H9 (cell line): ENCODE data around the gene PIP4P1. TPM values are rescaled to one million over a fixed set of nuclear protein-coding genes. Genes with fewer than 3 reads are reported as not detected.
"Not testable (repeated sequence)": the region's sequence is repeated elsewhere in the genome, so short reads cannot be mapped to it uniquely, and the experiment has no call there.

Experiments used
- DNase-seq: peaks from one replicate; pipeline ENCODE4 v3.0.0-alpha.2; 2017
- H2AFZ ChIP-seq: one replicate; pipeline ENCODE4 v1.6.1; 2013; ENCODE audit warnings: mild to moderate bottlenecking, low read length, control low read depth, moderate library complexity
- H2AK5ac ChIP-seq: 2 replicates; pipeline ENCODE4 v1.6.1; 2013; ENCODE audit warnings: low read length, control low read depth, mixed read lengths; ENCODE audit not compliant: insufficient read length
- H2BK120ac ChIP-seq: one replicate; pipeline ENCODE4 v1.6.1; 2013; ENCODE audit warnings: low read depth, mild to moderate bottlenecking, low read length, control low read depth, inconsistent platforms; ENCODE audit not compliant: poor library complexity, severe bottlenecking
- H2BK12ac ChIP-seq: 2 replicates; pipeline ENCODE4 v1.6.1; 2013; ENCODE audit warnings: low read length, control low read depth, mixed read lengths, low read depth; ENCODE audit not compliant: insufficient read length
- H2BK15ac ChIP-seq: 2 replicates; pipeline ENCODE4 v1.6.1; 2013; ENCODE audit warnings: low read depth, low read length, control low read depth
- H2BK20ac ChIP-seq: one replicate; pipeline ENCODE4 v1.6.1; 2013; ENCODE audit warnings: low read depth, mild to moderate bottlenecking, low read length, control low read depth, inconsistent platforms; ENCODE audit not compliant: poor library complexity, severe bottlenecking
- H2BK5ac ChIP-seq: 2 replicates; pipeline ENCODE4 v1.6.1; 2013; ENCODE audit warnings: low read length, control low read depth, mixed read lengths; ENCODE audit not compliant: insufficient read length
- H3K14ac ChIP-seq: 2 replicates; pipeline ENCODE4 v1.6.1; 2013; ENCODE audit warnings: low read length, control low read depth; ENCODE audit not compliant: insufficient read depth
- H3K18ac ChIP-seq: 2 replicates; pipeline ENCODE4 v1.6.1; 2013; ENCODE audit warnings: low read depth, mild to moderate bottlenecking, mixed read lengths, low read length, control low read depth; ENCODE audit not compliant: insufficient read length
- H3K23ac ChIP-seq: 2 replicates; pipeline ENCODE4 v1.6.1; 2013; ENCODE audit warnings: low read length, control low read depth, mixed read lengths, low read depth; ENCODE audit not compliant: insufficient read length
- H3K23me2 ChIP-seq: 2 replicates; pipeline ENCODE4 v1.6.1; 2013; ENCODE audit warnings: low read depth, mild to moderate bottlenecking, mixed read lengths, low read length, control low read depth; ENCODE audit not compliant: insufficient read length, poor library complexity, severe bottlenecking
- H3K27ac ChIP-seq: 2 replicates; pipeline ENCODE4 v1.5.1; 2013; ENCODE audit warnings: low read length, control low read depth, mixed read lengths, low read depth; ENCODE audit not compliant: insufficient read length
- H3K27me3 ChIP-seq: 2 replicates; pipeline ENCODE4 v1.6.1; 2013; ENCODE audit warnings: low read length, control low read depth, inconsistent platforms; ENCODE audit not compliant: insufficient read depth
- H3K4ac ChIP-seq: 2 replicates; pipeline ENCODE4 v1.6.1; 2013; ENCODE audit warnings: low read depth, mild to moderate bottlenecking, control low read depth, inconsistent platforms, low read length, moderate library complexity
- H3K4me1 ChIP-seq: 2 replicates; pipeline ENCODE4 v1.6.1; 2013; ENCODE audit warnings: low read length, control low read depth, inconsistent platforms; ENCODE audit not compliant: insufficient read depth
- H3K4me2 ChIP-seq: 2 replicates; pipeline ENCODE4 v1.6.1; 2013; ENCODE audit warnings: low read length, control low read depth, mixed read lengths; ENCODE audit not compliant: insufficient read length, insufficient read depth
- H3K56ac ChIP-seq: 2 replicates; pipeline ENCODE4 v1.6.1; 2013; ENCODE audit warnings: low read depth, mild to moderate bottlenecking, mixed read lengths, low read length, control low read depth; ENCODE audit not compliant: insufficient read length
- H3K79me1 ChIP-seq: 2 replicates; pipeline ENCODE4 v1.6.1; 2013; ENCODE audit warnings: low read depth, mild to moderate bottlenecking, moderate library complexity, low read length, control low read depth, inconsistent platforms; ENCODE audit not compliant: insufficient read depth, poor library complexity, severe bottlenecking
- H3K79me2 ChIP-seq: 2 replicates; pipeline ENCODE4 v1.6.1; 2013; ENCODE audit warnings: low read length, control low read depth, inconsistent platforms; ENCODE audit not compliant: insufficient read depth
- H3K9ac ChIP-seq: 2 replicates; pipeline ENCODE4 v1.6.1; 2013; ENCODE audit warnings: low read length, control low read depth, mixed read lengths; ENCODE audit not compliant: insufficient read length; ENCODE audit errors: extremely low read depth
- H3K9me3 ChIP-seq: one replicate; pipeline ENCODE4 v1.6.1; 2013; ENCODE audit warnings: low read depth, low read length, inconsistent platforms; ENCODE audit not compliant: control insufficient read depth
- H3T11ph ChIP-seq: one replicate; pipeline ENCODE4 v1.6.1; 2013; ENCODE audit warnings: mild to moderate bottlenecking, low read length, control low read depth, inconsistent platforms
- H4K20me1 ChIP-seq: one replicate; pipeline ENCODE4 v1.6.1; 2013; ENCODE audit not compliant: control insufficient read depth, insufficient read length, insufficient read depth
- H4K5ac ChIP-seq: 2 replicates; pipeline ENCODE4 v1.6.1; 2013; ENCODE audit warnings: low read depth, mild to moderate bottlenecking, mixed read lengths, low read length, control low read depth; ENCODE audit not compliant: insufficient read length
- H4K8ac ChIP-seq: replicated peaks from 2 replicates; pipeline ENCODE4 v1.6.1; 2013; ENCODE audit warnings: low read length, control low read depth, mixed read lengths, low read depth; ENCODE audit not compliant: insufficient read length
- H4K91ac ChIP-seq: 2 replicates; pipeline ENCODE4 v1.6.1; 2013; ENCODE audit warnings: low read depth, mild to moderate bottlenecking, moderate library complexity, mixed read lengths, low read length, control low read depth; ENCODE audit not compliant: insufficient read length
- H3K27ac Mint-ChIP-seq, 3 experiments: 2 replicates in 2 of 3; 3 replicates in 1 of 3; pipeline ENCODE4 v1.8.0; 2020 to 2021; ENCODE audit warnings: mixed read lengths in 3 of 3, mild to moderate bottlenecking in 1 of 3, moderate library complexity in 1 of 3
- H3K27me3 Mint-ChIP-seq: 2 replicates; pipeline ENCODE4 v1.8.0; 2021; ENCODE audit warnings: low read depth, mild to moderate bottlenecking, moderate library complexity, mixed read lengths
- H3K36me3 Mint-ChIP-seq, 3 experiments: 2 replicates in 2 of 3; 3 replicates in 1 of 3; pipeline ENCODE4 v1.8.0; 2020 to 2021; ENCODE audit warnings: low read depth in 3 of 3, mixed read lengths in 3 of 3; ENCODE audit not compliant: insufficient read depth in 1 of 3
- H3K4me1 Mint-ChIP-seq, 2 experiments: 2 replicates each; pipeline ENCODE4 v1.8.0; 2020; ENCODE audit warnings: mixed read lengths in 2 of 2
- H3K4me3 Mint-ChIP-seq, 2 experiments: 2 replicates in 1 of 2; 3 replicates in 1 of 2; pipeline ENCODE4 v1.8.0; 2020 to 2021; ENCODE audit warnings: mild to moderate bottlenecking in 2 of 2, mixed read lengths in 2 of 2, moderate library complexity in 1 of 2
- H3K9me3 Mint-ChIP-seq, 2 experiments: 2 replicates in 1 of 2; 3 replicates in 1 of 2; pipeline ENCODE4 v1.8.0; 2020; ENCODE audit warnings: mild to moderate bottlenecking in 2 of 2, mixed read lengths in 2 of 2, moderate library complexity in 1 of 2
- WGBS: extraction: QIAGEN DNeasy Blood & Tissue Kit; methylation state at CpG from one replicate; pipeline ENCODE4 v1.1.7; 2013; ENCODE audit warnings: missing lambda C conversion rate, low lambda C conversion rate, mixed read lengths; ENCODE audit not compliant: insufficient read length; ENCODE audit errors: extremely low coverage; 5-methylcytosine and 5-hydroxymethylcytosine counted together
- total RNA-seq: library from RNA; stranded (reverse); gene quantifications from 2 replicates; pipeline ENCODE4 v1.2.1, GENCODE V29; 2021
- TF ChIP-seq, protein P1 (sequence below): fragments of 200-600 bp; sonication (generic); conservative IDR thresholded peaks from 3 replicates; pipeline ENCODE4 v1.8.0; 2021; ENCODE audit warnings: antibody characterized with exemption, mild to moderate bottlenecking

PIP4P1 gene
- total RNA-seq, 1 experiment from 2014 or later, result 41.6 TPM

DNA sequence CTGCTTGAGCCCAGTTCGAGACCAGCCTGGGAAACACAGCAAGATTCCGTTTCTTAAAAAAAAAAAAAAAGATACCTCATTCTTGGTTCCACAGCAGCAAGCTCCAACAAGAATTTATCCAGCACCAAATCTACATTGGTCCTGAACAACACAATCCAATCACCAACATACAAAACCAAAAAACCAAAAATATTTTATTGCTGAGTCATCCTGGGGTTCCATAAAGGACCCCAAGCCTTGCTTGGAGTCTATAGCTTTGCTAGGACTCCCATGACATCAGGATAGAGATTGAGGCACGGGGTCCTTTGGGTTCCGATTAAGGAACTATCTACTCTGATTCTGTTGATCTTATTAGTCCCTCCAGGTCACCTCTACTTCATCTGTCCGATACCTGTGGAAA, 14.3 kb downstream of the PIP4P1 start:
- TF ChIP-seq, protein P1, sequence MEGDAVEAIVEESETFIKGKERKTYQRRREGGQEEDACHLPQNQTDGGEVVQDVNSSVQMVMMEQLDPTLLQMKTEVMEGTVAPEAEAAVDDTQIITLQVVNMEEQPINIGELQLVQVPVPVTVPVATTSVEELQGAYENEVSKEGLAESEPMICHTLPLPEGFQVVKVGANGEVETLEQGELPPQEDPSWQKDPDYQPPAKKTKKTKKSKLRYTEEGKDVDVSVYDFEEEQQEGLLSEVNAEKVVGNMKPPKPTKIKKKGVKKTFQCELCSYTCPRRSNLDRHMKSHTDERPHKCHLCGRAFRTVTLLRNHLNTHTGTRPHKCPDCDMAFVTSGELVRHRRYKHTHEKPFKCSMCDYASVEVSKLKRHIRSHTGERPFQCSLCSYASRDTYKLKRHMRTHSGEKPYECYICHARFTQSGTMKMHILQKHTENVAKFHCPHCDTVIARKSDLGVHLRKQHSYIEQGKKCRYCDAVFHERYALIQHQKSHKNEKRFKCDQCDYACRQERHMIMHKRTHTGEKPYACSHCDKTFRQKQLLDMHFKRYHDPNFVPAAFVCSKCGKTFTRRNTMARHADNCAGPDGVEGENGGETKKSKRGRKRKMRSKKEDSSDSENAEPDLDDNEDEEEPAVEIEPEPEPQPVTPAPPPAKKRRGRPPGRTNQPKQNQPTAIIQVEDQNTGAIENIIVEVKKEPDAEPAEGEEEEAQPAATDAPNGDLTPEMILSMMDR, result no peak
- H3K4me2 ChIP-seq, result no peak overlapping the region
- H3K4me1 ChIP-seq, result no peaks in the 10 kb centered on the region
- no peaks in the 10 kb centered on the region for H3K9me3 ChIP-seq
- no peak overlapping the region for H2BK15ac ChIP-seq
- H3K27me3 ChIP-seq, result no peaks in the 10 kb centered on the region
- no peak overlapping the region for H3K18ac ChIP-seq
- H2BK120ac ChIP-seq, result no peak overlapping the region
- peaks cover 15 to 52% (median 46%) of the 10 kb centered on the region in 3 experiments for H3K36me3 Mint-ChIP-seq
- H3K79me2 ChIP-seq, result no peaks in the 10 kb centered on the region
- H3K4ac ChIP-seq, result no peak overlapping the region
- H2BK5ac ChIP-seq, result no peak overlapping the region
- no peak overlapping the region for H3K4me3 Mint-ChIP-seq
- H3K79me1 ChIP-seq, result no peaks in the 10 kb centered on the region
- DNase-seq, result no peak
- no peak overlapping the region for H3K14ac ChIP-seq
- H4K5ac ChIP-seq, result no peak overlapping the region
- no peak overlapping the region for H4K8ac ChIP-seq
- H4K91ac ChIP-seq, result no peak overlapping the region
- H3K27ac ChIP-seq, result no peak overlapping the region
- H3K9ac ChIP-seq, result no peak overlapping the region
- H3K27me3 Mint-ChIP-seq, result no peaks in the 10 kb centered on the region
- H3K23ac ChIP-seq, result no peak overlapping the region
- H3K56ac ChIP-seq, result no peak overlapping the region
- H3K4me1 Mint-ChIP-seq, result no peaks in the 10 kb centered on the region
- no peak overlapping the region for H3T11ph ChIP-seq
- no peak overlapping the region for H2BK20ac ChIP-seq
- H2BK12ac ChIP-seq, result no peak overlapping the region
- H3K27ac Mint-ChIP-seq, result peak overlapping the region in 2 of 3 experiments; percentile 6 to 62; a peak in 2 of 7 replicates
- peaks cover 0 to 4% of the 10 kb centered on the region in 2 experiments; a peak in 2 of 5 replicates for H3K9me3 Mint-ChIP-seq
- no peak overlapping the region for H2AFZ ChIP-seq
- H4K20me1 ChIP-seq, result no peaks in the 10 kb centered on the region
- H2AK5ac ChIP-seq, result no peak overlapping the region
- no peaks in the 10 kb centered on the region for H3K23me2 ChIP-seq
- no CpG with 5 or more reads among the region's 5 CpGs for WGBS

GRCh38 chr14:20443650-20444049, 17.6 kb downstream of the PIP4P1 start:
- H3K23me2 ChIP-seq, H4K20me1 ChIP-seq, H3K18ac ChIP-seq, H2BK12ac ChIP-seq, H3K79me1 ChIP-seq, H3K4ac ChIP-seq, H3K4me1 ChIP-seq, H3K9me3 ChIP-seq, H4K8ac ChIP-seq, H3K79me2 ChIP-seq, H3K23ac ChIP-seq, H2BK20ac ChIP-seq, H3K4me1 Mint-ChIP-seq, H2AK5ac ChIP-seq, H4K5ac ChIP-seq, H3K4me2 ChIP-seq, H3K27me3 ChIP-seq, H3K56ac ChIP-seq, H3K27ac Mint-ChIP-seq, H3K4me3 Mint-ChIP-seq, H4K91ac ChIP-seq, H2BK5ac ChIP-seq, H3K27me3 Mint-ChIP-seq, H3K14ac ChIP-seq, H3K27ac ChIP-seq, H2BK120ac ChIP-seq, DNase-seq, H2BK15ac ChIP-seq, H3K9ac ChIP-seq, H2AFZ ChIP-seq, H3K9me3 Mint-ChIP-seq, H3T11ph ChIP-seq: not testable (repeated sequence)
- H3K36me3 Mint-ChIP-seq, result peaks cover 6 to 27% (median 25%) of the 10 kb centered on the region in 3 experiments; a peak in 6 of 7 replicates
- WGBS, result no CpG with 5 or more reads among the region's 4 CpGs
